COLO668 (cell line): Measurements from ENCODE around the gene FARS2.

Experiments
- DNase-seq: peaks from one replicate; lab custom pipeline; 2025; ENCODE audit not compliant: unreplicated experiment; lab: John Stamatoyannopoulos, UW

The FARS2 gene

DNA sequence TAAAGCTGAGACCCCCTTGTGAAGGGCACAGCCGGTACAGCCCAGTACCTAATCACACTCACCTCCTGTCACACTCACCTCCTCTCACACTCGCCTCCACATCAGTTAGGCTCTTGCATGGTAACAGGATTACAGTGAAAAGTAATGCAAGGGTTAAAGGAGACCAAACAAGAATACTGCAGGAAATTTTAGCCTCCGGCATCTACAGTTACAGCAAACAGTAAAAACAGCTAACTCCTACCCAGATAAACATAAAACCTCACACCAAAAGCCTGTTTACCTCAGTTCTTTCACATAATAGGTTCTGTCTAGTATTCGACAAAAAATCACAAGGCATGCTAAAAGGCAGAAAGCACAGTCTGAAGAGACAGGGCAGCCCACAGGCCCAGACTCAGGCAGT lies 55.6 kb downstream of the FARS2 start:
- DNase-seq = no peak

DNA sequence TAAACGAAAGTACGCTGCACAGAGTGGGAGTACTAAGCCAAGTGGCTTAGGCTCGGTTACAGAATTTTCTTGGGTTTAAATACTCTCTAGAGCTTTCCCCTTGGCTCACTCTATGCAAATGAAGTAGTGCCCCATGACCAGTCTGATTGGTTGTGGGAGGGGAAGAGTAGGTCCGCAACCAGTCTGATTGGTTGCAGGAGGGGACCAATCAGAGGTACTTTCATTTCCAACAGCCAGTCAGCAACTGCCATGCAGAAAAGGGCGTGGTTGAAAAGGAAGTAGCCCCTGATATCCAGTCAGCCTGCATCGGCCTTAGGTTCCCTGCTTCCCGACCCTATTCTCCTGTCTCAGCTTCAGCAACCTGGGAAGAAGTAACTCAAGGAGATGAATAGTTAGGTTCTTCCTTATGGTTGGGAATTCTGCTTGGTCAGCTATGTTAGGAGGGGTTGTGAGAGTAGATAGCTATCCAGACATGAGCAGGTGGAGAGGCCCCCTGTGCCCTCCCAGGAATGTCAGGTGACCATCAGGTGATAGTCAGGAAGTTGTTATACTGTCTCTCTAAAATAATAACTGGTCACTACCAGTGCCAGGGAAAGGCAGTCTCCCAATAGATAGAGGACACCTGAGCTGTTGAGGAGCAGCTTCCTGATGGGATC lies 57.4 kb downstream of the FARS2 start:
- DNase-seq = no peak

DNA sequence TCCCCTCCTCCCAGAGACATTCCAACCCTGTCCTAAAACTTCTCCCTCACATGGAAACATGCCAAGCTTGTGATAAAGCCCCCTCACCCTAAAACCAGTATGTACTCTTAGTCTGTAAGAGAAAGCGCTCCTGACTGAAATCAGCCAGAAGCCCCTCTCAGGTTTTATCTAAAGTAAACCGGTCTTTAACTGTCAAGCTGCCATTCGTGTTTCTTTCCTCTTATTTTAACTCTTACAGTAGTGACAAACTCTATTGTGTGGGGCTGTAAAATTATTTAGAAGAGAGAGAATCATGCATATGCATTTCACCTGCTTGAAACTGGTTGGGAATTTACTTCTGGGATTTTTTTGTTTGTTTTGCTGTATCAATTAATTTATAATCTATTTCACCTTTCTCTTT lies 62.7 kb downstream of the FARS2 start:
- no peak for DNase-seq

DNA sequence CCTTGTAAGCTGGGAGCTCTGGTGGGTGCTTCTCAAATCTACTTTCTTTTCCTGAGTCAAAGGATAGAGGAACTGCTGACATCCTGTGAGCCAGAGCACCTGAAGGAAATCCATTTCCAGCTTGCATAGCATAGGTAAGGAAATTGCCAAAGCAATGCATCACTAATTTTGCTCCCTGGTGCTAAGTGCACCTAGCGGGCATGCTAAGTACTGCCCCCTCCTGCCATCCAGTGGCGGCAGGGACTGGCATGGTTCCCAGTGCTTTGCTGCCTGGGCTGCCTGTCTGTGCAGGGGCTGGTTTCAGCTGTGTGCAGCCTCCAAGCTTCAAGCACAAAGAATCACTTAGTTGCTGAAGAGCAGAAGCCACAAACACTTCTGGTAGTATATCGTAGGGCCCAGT lies 63.9 kb downstream of the FARS2 start:
- DNase-seq = no peak

DNA sequence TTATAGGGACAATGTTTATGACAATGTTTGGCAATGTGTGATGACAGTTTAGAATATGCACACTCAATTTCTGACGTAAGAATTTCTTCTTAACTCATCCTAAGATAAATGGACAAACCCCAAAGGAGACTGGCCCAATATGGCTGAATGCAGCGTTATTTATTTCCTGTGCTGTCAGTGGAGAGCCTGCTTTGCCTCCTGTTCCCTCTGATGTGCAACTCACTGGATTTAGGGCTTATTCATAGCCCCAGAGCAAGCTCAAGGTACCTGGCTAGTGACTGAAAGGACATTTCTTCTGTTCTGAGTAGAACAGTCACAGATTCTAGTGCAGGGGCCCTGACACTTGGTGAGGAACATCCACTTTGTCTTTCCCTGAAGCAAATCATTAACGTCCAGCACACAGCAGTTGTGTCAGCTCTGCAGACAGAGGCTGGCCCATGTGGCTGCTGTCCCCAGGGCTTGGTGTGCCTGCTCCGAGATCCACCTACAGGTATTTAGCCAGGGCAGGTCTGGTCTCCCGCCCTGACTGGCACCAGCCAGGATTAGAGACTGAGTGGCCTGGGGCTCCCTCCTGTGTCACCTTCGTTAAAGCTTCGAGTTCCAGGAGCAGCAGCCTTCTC lies 64.8 kb downstream of the FARS2 start:
- no peak for DNase-seq

DNA sequence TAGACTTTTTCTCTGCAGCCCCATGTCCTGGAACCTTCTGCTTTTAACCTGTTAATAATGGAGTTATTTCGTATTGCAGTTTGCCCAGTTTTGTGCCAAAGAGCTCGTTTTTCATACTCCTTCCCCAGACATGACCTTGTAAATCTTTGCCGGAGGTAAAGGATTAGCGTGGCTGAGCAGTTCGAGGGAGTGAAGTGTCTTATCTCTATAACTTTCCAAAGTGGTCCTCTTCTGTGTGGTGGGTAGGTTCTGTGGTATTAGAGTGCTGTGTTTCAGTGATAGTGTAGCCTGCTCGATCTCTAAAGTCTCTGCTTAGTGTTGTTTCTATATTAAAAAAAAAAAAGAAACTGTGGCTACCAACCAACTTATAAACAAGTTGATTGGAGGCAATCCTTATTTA lies 67.5 kb downstream of the FARS2 start:
- DNase-seq = no peak

DNA sequence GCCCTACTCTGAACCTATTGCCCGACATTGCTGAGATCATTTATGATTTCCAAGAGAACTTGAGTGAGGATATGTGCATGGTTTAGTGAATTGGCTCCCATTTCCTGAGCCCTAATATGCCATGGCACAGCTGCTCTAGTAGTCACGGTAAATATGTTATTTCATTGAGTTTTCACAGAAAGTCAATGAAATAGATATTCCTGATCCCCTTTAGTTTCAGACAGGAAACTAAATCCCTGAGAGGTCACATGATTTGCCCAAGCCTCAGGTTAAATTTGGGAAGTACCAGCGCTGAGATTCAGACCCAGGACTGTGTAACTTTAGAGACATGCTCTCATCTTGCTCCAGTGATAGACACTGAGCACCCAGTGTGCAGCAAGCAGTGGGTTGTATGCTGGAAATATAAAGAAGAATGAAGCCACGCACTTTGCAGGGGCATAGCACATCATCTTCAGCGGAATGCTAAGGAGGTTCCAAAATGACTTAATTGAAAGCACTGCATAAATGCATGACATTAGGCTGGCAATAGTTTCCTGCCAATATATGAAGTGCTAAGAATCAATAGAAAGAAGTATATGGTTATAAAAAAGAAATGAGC lies 70.6 kb downstream of the FARS2 start:
- no peak for DNase-seq

DNA sequence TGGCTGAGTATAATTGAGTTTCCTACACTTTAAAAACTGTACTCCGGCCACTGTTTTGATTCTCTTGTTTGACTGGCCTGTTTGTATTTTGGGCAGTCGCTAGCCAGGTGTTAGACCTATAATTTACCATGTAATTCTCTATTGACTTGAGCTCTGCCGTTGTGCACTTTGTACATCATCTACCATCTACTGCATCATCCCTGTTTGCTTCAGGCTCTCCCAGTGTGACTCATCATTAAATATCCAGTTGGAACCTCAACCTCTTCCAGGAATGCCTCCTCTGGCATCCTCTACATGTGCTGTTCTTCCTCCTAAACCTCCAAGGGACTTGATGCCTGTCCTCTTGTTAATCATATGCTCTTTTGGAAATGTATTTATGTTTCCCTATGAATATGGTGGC lies 72.3 kb downstream of the FARS2 start:
- peak; percentile 57 for DNase-seq

DNA sequence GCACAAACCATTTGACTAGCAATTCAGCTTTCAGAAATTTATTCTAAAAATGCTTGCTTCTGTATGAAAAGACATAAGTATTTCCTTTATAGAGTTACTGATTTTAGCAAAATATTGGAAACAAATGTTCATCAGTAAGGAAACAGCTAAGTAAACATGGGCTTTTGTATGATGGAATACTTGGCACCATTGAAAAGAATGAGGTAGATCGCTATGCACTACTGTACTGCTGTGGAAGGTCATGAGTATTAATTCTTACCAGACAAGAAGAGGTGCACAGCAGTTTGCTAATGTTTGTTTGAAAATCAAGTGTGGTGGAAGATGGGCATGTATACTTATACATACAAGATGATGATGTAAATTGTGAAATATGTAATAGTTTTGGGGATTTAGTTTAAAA lies 73.0 kb downstream of the FARS2 start:
- DNase-seq = no peak

DNA sequence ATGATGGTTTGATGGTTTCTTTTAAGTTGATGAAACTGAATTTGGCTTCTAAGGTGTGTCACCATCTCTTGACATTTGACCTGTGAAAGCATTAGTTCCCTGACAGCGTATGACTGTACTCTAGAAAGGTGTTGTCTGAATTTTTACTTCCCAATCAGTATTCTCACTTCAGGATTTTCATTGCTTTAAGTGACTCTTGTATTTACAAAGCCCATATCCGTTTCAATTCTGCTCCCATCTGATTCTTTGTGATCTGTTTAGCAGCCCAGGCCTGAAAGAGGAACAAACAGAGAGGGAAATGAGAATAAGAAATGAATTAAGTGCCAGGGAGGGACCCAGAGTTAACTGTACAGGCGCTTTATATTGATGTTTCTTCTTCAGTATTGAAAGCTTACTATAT lies 73.7 kb downstream of the FARS2 start:
- no peak for DNase-seq

DNA sequence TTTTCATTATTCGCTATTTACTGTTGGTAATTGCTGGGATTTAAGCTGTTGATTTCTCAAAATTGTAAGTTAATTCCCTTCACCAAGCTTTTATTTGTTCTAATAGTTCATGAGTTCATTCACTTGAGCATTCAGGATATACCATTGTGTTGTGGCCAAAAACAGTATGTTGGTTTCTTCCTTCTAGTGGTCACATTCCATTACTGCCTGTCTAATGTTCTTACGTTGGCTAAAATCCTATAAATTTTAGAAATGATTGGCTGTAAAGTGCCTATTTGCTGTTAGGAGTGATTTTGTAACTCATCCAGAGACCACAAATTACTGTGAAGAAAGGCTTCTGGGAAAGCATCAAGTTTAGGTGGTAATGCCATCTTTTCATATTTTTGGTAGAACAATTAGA lies 76.3 kb downstream of the FARS2 start:
- no peak for DNase-seq

DNA sequence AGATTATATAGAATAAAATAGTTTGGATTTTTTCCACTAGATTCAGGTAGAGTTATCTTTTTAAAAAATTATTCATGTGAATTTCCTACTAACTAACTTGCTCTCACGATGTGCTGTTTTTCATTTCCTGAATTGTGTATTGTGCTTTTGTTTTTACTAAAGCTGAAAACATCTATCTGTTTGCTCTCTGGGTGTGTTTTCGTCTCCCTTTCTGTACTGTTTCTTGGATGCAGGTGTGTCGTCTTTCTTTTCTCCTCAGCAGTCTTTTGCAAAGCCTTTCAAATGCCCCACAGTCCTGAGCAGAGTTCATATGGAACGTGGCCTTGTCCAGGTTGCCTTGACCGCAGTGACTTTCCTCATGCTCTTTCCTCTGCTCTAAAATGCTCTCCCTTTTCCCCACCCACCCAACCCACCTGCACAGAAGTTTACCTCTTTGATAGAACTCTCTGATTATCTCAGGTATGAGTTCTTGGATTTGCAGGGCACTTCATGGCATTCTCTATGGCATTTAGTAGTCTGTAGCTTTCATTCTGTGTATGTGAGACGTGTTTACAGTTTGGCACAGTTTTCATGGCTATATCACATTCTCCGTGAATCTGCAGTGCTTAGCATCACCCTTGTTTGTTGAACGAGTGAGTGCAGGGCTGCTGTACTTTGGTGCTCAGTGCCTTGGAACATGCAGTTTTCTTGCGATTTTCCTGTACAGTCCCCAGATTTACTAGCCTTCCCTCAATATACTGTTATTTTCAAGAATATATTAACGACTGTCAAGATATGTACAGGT lies 77.1 kb downstream of the FARS2 start:
- DNase-seq = no peak

DNA sequence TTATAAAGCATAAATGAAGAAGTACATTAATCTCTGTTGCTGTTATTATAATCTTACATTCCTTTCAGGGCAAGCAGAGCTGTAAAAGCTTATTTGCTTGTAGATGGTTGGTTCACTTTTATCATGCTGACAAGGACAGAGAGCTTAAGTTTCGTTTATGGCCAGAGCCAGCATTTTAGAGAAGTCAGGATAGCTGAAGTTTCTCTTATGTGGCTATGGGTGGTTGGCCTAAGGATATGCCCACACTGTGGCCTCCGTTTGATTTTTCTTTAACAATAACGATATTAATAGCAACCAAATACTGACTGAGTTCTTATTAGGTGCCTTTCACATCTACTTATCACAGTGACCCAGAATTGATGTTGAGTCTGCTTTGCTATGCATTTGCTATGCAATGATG lies 78.5 kb downstream of the FARS2 start:
- DNase-seq = no peak

DNA sequence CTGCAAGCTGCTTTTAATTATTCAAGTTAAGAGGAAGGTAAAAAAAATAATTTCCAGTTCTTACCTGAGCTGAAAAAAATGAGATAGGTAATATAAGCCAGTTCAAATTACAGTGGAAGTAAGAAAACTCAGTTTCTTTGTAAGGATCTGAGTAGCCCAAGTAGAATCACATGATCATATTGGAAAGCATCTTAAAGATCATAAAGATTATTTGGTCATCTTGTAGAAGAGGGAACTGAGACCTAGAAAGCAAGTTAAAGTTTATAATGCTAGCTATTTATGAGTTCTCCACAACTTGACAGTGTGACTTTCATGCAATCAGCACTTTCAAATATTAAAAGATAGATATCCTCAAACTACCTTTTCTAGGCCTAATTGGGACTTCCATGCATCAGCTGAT lies 80.5 kb downstream of the FARS2 start:
- DNase-seq = no peak

DNA sequence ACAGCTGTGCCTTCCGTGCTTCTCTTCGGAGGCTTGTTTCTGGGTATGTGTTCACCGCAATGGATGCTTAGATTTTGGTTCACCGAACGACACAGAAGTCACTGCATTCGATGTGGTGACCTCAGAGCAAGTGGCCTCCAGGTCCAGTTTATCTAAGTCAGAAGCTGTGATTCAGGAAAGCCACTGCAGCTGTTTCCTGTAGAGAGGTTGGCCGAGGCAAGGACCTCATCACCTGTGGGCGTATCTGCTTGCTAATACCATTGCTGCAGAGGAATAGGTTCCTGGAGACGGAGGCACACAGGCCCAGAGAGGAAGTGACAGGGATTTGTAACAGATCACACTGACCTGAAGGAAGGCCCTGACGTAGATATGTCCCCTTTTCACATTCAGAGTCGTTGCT lies 82.7 kb downstream of the FARS2 start:
- DNase-seq = no peak

DNA sequence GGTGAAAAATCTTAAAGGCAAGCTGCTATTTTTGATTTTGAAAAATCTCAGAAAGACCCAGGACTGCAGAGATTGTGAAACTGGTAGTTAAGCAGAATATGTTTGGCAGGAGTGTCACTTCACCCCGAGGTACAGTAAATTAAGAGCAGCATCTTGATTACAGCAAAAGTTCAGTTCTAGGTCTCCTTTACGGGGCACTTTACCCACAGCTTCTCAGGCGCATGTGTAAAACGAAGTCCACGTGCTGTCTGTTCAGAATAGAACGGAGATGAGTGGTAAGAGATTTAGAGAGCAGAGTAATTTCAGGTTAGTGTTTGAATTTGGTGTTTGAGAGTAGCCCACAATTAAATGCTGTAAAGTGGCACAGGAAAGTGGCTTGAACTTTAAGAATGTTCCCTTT lies 84.0 kb downstream of the FARS2 start:
- no peak for DNase-seq

DNA sequence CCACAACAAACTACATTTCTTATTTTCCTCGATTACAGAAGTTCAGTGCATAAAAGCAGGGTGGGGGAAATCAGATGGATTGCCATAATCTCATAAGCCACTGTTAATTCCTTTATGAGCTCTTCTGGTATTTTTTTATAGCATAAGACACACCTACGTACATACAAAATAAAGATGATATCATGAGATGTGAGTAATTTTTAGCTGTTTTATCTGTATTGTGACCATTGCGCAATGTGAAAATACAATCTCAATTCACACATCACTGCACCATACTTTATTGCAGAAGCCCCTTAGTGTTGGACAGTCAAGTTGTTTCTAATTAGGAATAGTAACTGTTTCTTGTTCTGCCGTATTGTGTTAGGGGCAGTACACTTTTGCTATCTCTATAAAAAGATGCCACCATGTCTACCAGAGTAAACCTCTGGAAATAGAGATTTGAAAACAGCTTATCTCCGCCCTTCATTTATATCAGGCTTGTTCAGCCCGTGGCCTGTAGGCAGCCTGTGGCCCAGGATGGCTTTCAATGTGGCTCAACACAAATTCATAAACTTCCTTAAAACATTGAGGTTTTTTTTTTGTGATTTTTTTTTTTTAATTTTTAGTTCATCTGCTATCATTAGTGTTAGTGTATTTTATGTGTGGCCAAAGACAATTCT lies 90.4 kb downstream of the FARS2 start:
- no peak for DNase-seq

DNA sequence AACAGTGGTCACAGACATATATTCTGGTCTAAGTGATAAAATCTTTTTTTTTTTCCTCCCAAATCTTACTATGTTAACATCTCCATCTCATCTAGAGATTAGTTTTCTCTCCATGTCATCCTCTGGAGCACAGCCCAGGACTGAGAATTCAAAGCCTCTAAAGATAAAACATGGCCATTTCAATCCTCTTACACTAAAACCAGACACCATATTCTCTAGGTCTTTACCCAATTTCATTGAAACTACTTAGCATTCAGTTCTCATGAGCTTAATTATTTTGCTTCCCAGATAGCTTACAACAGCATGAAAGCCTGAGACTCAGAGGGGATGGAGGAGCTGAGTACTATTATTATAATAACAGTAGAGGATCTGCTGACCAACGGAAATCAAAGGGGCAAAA lies 92.7 kb downstream of the FARS2 start:
- no peak for DNase-seq

DNA sequence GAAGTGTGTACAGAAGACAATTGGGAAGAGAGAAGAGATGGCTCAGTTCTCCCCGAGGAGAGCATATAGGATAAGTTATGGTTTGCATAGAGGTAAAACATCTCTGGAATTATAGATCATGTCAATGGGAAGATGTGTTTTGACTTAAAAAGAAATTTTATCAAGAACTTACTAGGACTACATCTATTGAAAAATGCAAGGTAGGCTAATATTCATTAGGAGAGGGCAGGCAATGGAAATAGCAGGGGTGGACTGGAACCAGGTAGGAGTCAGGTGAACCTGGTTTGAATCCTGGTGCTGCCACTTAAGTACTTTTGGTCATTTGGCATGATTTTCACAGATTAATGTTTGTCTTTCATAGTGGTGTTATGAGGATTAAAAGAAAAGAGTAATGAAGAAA lies 96.2 kb downstream of the FARS2 start:
- DNase-seq = no peak

DNA sequence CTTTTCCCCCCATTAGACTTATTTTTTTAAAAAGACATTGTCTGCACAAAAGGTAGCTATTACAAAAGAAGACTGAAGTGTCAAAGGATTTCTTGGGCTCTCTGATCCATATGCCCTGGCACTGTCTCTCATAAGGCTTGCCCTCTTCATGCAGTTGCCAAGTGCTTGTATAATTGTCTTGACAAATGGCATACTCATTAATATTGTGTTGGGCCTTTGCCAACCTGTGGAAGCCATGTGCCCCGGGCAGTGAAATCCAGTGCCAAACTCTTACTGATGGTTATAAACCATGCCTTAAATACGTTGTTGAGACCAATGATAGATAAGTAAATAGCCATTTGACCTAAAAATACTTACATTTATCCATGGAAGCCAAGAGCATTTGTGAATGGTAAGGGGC lies 98.1 kb downstream of the FARS2 start:
- no peak for DNase-seq

DNA sequence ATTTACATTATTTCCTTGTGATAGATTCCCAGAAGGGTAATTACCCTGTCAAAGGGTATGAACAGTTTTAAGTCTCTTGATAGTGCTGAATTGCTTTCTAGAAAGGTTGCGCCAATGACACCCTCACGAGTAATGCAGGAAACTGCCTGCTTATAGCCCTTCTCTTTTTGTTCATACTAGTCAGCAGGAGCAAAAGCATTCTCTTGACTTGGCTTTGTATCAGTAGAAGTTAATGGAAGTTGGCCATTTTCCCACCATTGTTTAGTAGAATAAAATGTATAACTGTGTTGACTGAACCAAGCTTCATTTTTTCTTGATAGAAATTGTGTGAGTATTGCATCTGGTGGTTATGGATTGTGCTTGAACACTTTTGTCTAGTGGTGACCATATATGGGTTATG lies 100.1 kb downstream of the FARS2 start:
- DNase-seq = no peak
